Measurements from ENCODE around the gene RNF182. TPM values are rescaled to one million over a fixed set of nuclear protein-coding genes. Genes with fewer than 3 reads are reported as not detected.

RNF182 gene
- total RNA-seq, 1 donor from 2014 or later, result 2.3 TPM

DNA sequence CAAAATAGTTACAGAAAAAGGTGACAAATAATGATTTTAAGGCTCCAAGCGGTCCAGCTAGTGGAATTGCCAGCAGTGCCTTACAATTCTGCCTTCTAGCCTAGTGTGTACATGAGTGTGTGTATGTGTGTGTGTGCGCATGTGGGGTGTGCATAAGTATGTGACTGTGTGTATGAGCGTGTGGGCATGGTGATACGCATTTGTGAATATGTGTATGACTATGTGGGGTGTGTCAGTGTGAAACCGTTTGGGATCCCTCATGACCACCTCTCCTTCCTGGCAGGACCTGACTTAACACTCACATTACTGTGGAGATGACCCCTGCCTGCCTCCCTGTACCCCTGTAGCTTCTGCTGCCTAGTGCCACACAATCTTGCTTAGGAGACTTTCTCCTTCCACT lies 40.4 kb upstream of the RNF182 start:
- TF ChIP-seq, protein P1, sequence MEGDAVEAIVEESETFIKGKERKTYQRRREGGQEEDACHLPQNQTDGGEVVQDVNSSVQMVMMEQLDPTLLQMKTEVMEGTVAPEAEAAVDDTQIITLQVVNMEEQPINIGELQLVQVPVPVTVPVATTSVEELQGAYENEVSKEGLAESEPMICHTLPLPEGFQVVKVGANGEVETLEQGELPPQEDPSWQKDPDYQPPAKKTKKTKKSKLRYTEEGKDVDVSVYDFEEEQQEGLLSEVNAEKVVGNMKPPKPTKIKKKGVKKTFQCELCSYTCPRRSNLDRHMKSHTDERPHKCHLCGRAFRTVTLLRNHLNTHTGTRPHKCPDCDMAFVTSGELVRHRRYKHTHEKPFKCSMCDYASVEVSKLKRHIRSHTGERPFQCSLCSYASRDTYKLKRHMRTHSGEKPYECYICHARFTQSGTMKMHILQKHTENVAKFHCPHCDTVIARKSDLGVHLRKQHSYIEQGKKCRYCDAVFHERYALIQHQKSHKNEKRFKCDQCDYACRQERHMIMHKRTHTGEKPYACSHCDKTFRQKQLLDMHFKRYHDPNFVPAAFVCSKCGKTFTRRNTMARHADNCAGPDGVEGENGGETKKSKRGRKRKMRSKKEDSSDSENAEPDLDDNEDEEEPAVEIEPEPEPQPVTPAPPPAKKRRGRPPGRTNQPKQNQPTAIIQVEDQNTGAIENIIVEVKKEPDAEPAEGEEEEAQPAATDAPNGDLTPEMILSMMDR (conservative IDR thresholded peaks at IDR 0.05), result no peak
- H3K9me3 Mint-ChIP-seq, result no peaks in the 10 kb centered on the region
- no peak for DNase-seq (ENCODE audit: low read depth, low spot score)
- no peaks in the 10 kb centered on the region for H3K27me3 Mint-ChIP-seq (ENCODE audit: low read depth)
- H3K4me3 Mint-ChIP-seq, result no peak overlapping the region
- H3K27ac Mint-ChIP-seq (ENCODE audit: unreplicated experiment), result no peak overlapping the region
- peaks cover 7% of the 10 kb centered on the region for H3K4me1 Mint-ChIP-seq
- H3K36me3 Mint-ChIP-seq (ENCODE audit: low read depth), result no peaks in the 10 kb centered on the region

DNA sequence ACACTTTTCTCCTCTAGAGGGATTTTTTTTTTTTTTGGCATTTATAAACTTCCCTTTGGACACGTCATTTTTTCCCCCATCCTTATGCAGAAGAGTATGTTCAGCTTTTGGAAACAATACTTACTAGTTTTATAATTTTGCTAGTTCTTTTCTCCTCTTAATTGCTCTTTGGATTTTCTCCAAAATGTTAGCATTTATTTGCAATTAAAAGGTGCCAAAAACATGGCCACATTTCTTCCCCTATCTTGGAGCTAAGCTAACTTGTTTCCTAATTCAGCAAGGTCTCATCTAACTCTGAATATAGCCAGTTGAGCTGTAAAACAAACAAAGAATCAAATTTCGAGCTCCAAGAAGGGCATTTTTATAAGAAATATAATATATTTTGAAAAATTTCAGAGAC lies 39.2 kb upstream of the RNF182 start:
- TF ChIP-seq, protein P1 (conservative IDR thresholded peaks at IDR 0.05), result no peak
- DNase-seq (ENCODE audit: low read depth, low spot score), result no peak
- no peaks in the 10 kb centered on the region for H3K36me3 Mint-ChIP-seq (ENCODE audit: low read depth)
- H3K27ac Mint-ChIP-seq (ENCODE audit: unreplicated experiment), result no peak overlapping the region
- no peaks in the 10 kb centered on the region for H3K9me3 Mint-ChIP-seq
- no peak overlapping the region for H3K4me3 Mint-ChIP-seq
- H3K4me1 Mint-ChIP-seq, result peaks cover 7% of the 10 kb centered on the region
- H3K27me3 Mint-ChIP-seq (ENCODE audit: low read depth), result no peaks in the 10 kb centered on the region

DNA sequence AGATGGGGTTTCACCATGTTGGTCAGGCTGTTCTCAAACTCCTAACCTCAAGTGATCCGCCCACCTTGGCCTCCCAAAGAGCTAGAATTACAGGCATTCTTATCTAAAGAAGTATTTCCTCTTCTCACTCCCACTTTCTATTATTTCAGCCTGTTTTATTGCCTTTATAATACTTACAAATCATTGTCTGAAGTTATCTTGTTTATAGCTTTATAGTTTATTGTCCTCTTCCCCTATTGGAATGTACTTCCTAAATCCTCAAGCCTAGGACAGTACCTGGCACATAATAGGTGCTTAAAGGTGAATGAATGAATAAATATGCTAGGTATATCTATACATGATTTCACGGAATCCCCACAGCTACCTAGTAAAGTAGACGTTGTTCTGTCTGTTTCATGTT lies 37.8 kb upstream of the RNF182 start:
- TF ChIP-seq, protein P1 (conservative IDR thresholded peaks at IDR 0.05), result no peak
- Mint-ChIP-seq H3K4me1 (no peaks in the 10 kb centered on the region), H3K27ac (ENCODE audit: unreplicated experiment) (no peak overlapping the region), H3K4me3 (no peak overlapping the region), H3K27me3 (ENCODE audit: low read depth) (no peaks in the 10 kb centered on the region), H3K36me3 (ENCODE audit: low read depth) (no peaks in the 10 kb centered on the region), H3K9me3 (no peaks in the 10 kb centered on the region)
- no peak for DNase-seq (ENCODE audit: low read depth, low spot score)

DNA sequence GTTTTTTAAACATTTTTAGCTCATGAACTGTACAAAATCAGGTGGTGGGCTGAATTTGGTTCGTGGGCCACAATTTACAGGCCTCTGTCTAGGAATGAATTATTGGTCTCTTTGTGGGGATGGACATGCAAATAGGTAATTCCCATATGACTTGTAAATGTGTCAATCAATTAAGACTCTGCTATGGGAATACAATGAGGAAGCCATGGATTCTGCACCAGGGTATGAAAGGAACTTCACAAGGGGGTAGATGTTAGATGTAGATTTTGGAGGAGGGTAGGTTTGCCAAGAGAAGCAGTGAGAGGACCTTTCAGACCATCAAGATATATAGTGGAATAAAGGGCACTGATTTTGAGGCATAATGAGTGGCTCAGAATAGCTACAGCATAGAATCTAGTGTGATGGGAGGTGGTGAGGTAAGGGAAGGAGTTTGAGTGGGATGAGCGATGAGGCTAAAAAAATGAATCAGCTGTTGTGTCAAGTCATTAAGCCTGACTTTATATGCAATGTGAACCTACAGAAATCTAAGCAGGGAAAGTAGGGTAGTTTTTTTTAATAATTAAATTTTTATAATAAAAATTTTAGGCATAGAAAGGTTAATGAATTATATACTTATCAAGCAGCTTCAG lies 32.6 kb upstream of the RNF182 start:
- Mint-ChIP-seq H3K4me1 (no peaks in the 10 kb centered on the region), H3K36me3 (ENCODE audit: low read depth) (no peaks in the 10 kb centered on the region), H3K27me3 (ENCODE audit: low read depth) (peaks cover 11% of the 10 kb centered on the region), H3K9me3 (no peaks in the 10 kb centered on the region), H3K4me3 (no peak overlapping the region), H3K27ac (ENCODE audit: unreplicated experiment) (no peak overlapping the region)
- no peak for DNase-seq (ENCODE audit: low read depth, low spot score)
- TF ChIP-seq, protein P1 (conservative IDR thresholded peaks at IDR 0.05), result no peak

DNA sequence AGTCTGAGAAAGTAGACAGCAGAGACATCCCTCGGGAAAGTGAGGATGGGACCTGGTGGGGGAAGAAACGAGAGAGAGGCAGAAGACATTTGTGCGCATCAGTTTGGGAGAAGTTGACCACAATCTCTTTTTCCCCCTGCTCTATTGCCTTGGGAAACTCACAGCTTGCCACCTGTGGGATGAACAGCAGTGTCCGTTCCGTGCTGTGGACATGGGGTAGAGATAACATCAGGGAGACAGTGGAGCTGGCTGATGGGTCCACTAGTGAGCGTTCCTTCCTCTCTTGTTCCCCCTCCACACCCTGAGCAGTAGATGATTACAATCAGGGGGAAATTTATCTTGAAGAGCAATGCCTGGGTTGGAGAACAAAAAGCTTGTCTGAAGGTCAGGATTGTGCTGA lies 21.8 kb upstream of the RNF182 start:
- Mint-ChIP-seq H3K4me3 (no peak overlapping the region), H3K9me3 (no peaks in the 10 kb centered on the region), H3K27me3 (ENCODE audit: low read depth) (peaks cover 47% of the 10 kb centered on the region), H3K36me3 (ENCODE audit: low read depth) (no peaks in the 10 kb centered on the region), H3K4me1 (no peaks in the 10 kb centered on the region), H3K27ac (ENCODE audit: unreplicated experiment) (no peak overlapping the region)
- no peak for DNase-seq (ENCODE audit: low read depth, low spot score)
- TF ChIP-seq, protein P1 (conservative IDR thresholded peaks at IDR 0.05), result no peak

Data from neural crest cell (in vitro differentiated cells).